NCI-H345 treated with DMSO at 0.1 percent for 48 hours (cell line): ENCODE data around the gene AGXT.

Source experiments
- DNase-seq: peaks from one replicate; lab custom pipeline; 2025; ENCODE audit not compliant: unreplicated experiment; lab: John Stamatoyannopoulos, UW

Gene AGXT

GRCh38 chr2:240868286-240869108, at the start of gene AGXT:
TSS of gene AGXT (plus strand) at chr2:240868824. CDS start at chr2:240868866, 42 bp downstream.
- DNase-seq, result no peak

- no peak for DNase-seq
Measured at GRCh38 chr2:240819126-240819857, 49.3 kb upstream of the AGXT start.

- DNase-seq, result peak; percentile 81
Measured at GRCh38 chr2:240819858-240820606, 48.6 kb upstream of the AGXT start, which contains the start of gene KIF1A. TSS of gene KIF1A (minus strand) at chr2:240820219. CDS start at chr2:240797752, 22,467 bp downstream.

GRCh38 chr2:240820607-240821428, 47.8 kb upstream of the AGXT start:
- DNase-seq, result peak; percentile 75

GRCh38 chr2:240821429-240821778, 47.2 kb upstream of the AGXT start:
- no peak for DNase-seq

- peak; percentile 65 for DNase-seq
Measured at GRCh38 chr2:240822280-240822847, 46.3 kb upstream of the AGXT start.

- DNase-seq, result no peak
Measured at GRCh38 chr2:240823449-240824336, 44.9 kb upstream of the AGXT start.

- DNase-seq, result no peak
Measured at GRCh38 chr2:240825476-240825875, 43.1 kb upstream of the AGXT start.

- no peak for DNase-seq
Measured at GRCh38 chr2:240831594-240832204, 36.9 kb upstream of the AGXT start.

GRCh38 chr2:240832205-240832727, 36.4 kb upstream of the AGXT start:
- DNase-seq, result peak; percentile 92

GRCh38 chr2:240832921-240833494, 35.6 kb upstream of the AGXT start:
- DNase-seq, result no peak

GRCh38 chr2:240833724-240834285, 34.8 kb upstream of the AGXT start:
- no peak for DNase-seq

- no peak for DNase-seq
Measured at GRCh38 chr2:240834377-240834975, 34.1 kb upstream of the AGXT start.

GRCh38 chr2:240835528-240835927, 33.1 kb upstream of the AGXT start:
- DNase-seq, result no peak

GRCh38 chr2:240836781-240837467, 31.7 kb upstream of the AGXT start:
- no peak for DNase-seq

GRCh38 chr2:240837621-240838020, 31.0 kb upstream of the AGXT start:
- no peak for DNase-seq
